ENCODE data around the gene SPATA45.

DNA sequence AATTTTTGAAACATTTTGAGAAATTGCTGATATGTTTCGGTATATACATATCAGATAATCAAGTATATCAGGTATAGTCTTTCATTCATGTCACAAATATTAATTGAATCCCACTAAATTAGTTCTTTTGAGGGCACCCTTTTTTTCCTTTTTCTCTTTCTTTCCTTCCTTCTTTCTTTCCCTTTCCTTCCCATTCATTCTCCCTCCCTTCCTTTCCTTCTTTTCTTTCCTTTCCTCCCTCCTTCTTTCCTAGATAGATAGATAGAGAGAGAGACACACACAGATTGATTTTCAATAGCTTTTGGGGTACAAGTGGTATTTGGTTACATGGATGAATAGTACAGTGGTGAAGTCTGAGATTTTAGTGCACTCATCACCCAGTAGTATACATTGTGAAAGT is 61.6 kb downstream of the SPATA45 start:
- TF ChIP-seq, protein P1, sequence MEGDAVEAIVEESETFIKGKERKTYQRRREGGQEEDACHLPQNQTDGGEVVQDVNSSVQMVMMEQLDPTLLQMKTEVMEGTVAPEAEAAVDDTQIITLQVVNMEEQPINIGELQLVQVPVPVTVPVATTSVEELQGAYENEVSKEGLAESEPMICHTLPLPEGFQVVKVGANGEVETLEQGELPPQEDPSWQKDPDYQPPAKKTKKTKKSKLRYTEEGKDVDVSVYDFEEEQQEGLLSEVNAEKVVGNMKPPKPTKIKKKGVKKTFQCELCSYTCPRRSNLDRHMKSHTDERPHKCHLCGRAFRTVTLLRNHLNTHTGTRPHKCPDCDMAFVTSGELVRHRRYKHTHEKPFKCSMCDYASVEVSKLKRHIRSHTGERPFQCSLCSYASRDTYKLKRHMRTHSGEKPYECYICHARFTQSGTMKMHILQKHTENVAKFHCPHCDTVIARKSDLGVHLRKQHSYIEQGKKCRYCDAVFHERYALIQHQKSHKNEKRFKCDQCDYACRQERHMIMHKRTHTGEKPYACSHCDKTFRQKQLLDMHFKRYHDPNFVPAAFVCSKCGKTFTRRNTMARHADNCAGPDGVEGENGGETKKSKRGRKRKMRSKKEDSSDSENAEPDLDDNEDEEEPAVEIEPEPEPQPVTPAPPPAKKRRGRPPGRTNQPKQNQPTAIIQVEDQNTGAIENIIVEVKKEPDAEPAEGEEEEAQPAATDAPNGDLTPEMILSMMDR (IDR thresholded peaks at IDR 0.05; ENCODE audit: low read depth, low read length): no peak
- TF ChIP-seq EZH2phosphoT487 (IDR thresholded peaks at IDR 0.05; ENCODE audit: low read depth): no peak
